K562 (cell line): ENCODE results near the gene PGD. TPM values are rescaled to one million over a fixed set of nuclear protein-coding genes. Genes with fewer than 3 reads are reported as not detected.

Source experiments
- BRF1 ChIP-seq: IDR thresholded peaks from 3 replicates; pipeline ENCODE4 v1.6.1; 2011; ENCODE audit warnings: borderline replicate concordance, mild to moderate bottlenecking; ENCODE audit not compliant: insufficient read length; ENCODE audit errors: extremely low read depth
- CBFB ChIP-seq: sonication (generic); formaldehyde crosslinking; IDR thresholded peaks from 2 replicates; pipeline ENCODE4 v1.4.0; 2020; ENCODE audit warnings: mild to moderate bottlenecking, missing genetic modification reagents
- ESRRA ChIP-seq: fragments of 450-650 bp; IDR thresholded peaks from 2 replicates; pipeline ENCODE4 v1.6.1; 2014; ENCODE audit warnings: low read depth, mild to moderate bottlenecking, moderate library complexity, borderline replicate concordance
- ETV6 ChIP-seq, 3 experiments: fragments of 150-350 bp in 1 of 3; sonication (generic) in 1 of 3; formaldehyde crosslinking in 1 of 3; IDR thresholded peaks; 2 replicates each; pipeline versions ENCODE4 v1.6.1 to v1.8.0; 2014 to 2022; ENCODE audit warnings: borderline replicate concordance in 2 of 3, low read depth in 2 of 3, antibody characterized with exemption in 1 of 3, low read length in 1 of 3, mild to moderate bottlenecking in 1 of 3, missing genetic modification reagents in 1 of 3
- FOXP1 ChIP-seq: sonication (generic); formaldehyde crosslinking; IDR thresholded peaks from 2 replicates; pipeline ENCODE4 v1.8.0; 2022; ENCODE audit warnings: mild to moderate bottlenecking, missing genetic modification reagents
- ID3 ChIP-seq, 2 experiments: fragments of 250-450 bp in 1 of 2; fragments of 450-650 bp in 1 of 2; sonication (Bioruptor Pico) in 1 of 2; IDR thresholded peaks; 2 replicates each; pipeline versions ENCODE4 v1.6.1 to v1.8.0; 2016 to 2021; ENCODE audit warnings: mild to moderate bottlenecking in 2 of 2, moderate library complexity in 2 of 2, missing compliant biosample characterization in 1 of 2, missing genetic modification characterization in 1 of 2
- KAT8 ChIP-seq: fragments of 450-650 bp; IDR thresholded peaks from 2 replicates; pipeline ENCODE4 v1.6.1; 2016; ENCODE audit warnings: low read depth, mild to moderate bottlenecking
- KLF10 ChIP-seq: fragments of 250-450 bp; sonication (Bioruptor Pico); IDR thresholded peaks from 2 replicates; pipeline ENCODE4 v1.6.1; 2021; ENCODE audit warnings: matching md5 sums
- PREB ChIP-seq: sonication (generic); formaldehyde crosslinking; IDR thresholded peaks from 2 replicates; pipeline ENCODE4 v1.8.1; 2023; ENCODE audit warnings: mild to moderate bottlenecking, missing genetic modification reagents
- RBM25 ChIP-seq: fragments of 200-400 bp; formaldehyde crosslinking; IDR thresholded peaks from 2 replicates; pipeline ENCODE4 v1.6.1; 2018; ENCODE audit warnings: low read length, low read depth, moderate library complexity; ENCODE audit not compliant: severe bottlenecking
- TBL1XR1 ChIP-seq, 2 experiments: IDR thresholded peaks; 2 replicates each; pipeline ENCODE4 v1.6.1; 2012; ENCODE audit warnings: improper control_type of control experiment in 2 of 2, low read length in 2 of 2, mild to moderate bottlenecking in 1 of 2
- ZFPM2 ChIP-seq: fragments of 250-450 bp; sonication (Bioruptor Pico); IDR thresholded peaks from 2 replicates; pipeline ENCODE4 v1.5.1; 2022; ENCODE audit warnings: mild to moderate bottlenecking
- ZNF133 ChIP-seq: fragments of 250-450 bp; sonication (Bioruptor Pico); IDR thresholded peaks from 2 replicates; pipeline ENCODE4 v1.4.0; 2020; ENCODE audit warnings: mild to moderate bottlenecking
- ZNF239 ChIP-seq: fragments of 250-450 bp; sonication (Bioruptor Pico); IDR thresholded peaks from 2 replicates; pipeline ENCODE4 v1.4.0; 2020; ENCODE audit warnings: mild to moderate bottlenecking
- ZNF551 ChIP-seq: fragments of 250-450 bp; sonication (Bioruptor Pico); IDR thresholded peaks from 2 replicates; pipeline ENCODE4 v1.5.0; 2021; ENCODE audit warnings: mild to moderate bottlenecking, moderate library complexity
- polyA plus RNA-seq, 8 experiments: library from polyadenylated mRNA; depleted of rRNA in 4 of 8; stranded (reverse) in 5 of 8; unstranded in 3 of 8; fragments of >200 nt; fragmentation: Nextera tagmentation in 2 of 8; fragmentation: Illumina TruSeq in 1 of 8; extraction: Ambion mirVana in 2 of 8; extraction: Trizol in 1 of 8; gene quantifications; 2 replicates each; pipeline versions ENCODE4 v1.2.1 to v1.2.3, GENCODE V29; 2011 to 2014; ENCODE audit warnings: inconsistent platforms in 1 of 8, missing spikeins in 1 of 8
- total RNA-seq, 7 experiments: library from RNA; depleted of rRNA in 6 of 7; stranded (reverse); fragments of >200 nt in 6 of 7; fragmentation: Illumina TruSeq in 2 of 7; extraction: Trizol in 2 of 7; gene quantifications; 2 replicates each; pipeline versions ENCODE4 v1.2.1 to v1.2.3, GENCODE V29; 2011 to 2021; ENCODE audit warnings: low replicate concordance in 1 of 7
- TF ChIP-seq, protein P1 (sequence below), 2 experiments: fragments of 450-650 bp in 1 of 2; sonication (generic) in 1 of 2; formaldehyde crosslinking in 1 of 2; IDR thresholded peaks; 2 replicates each; pipeline versions ENCODE4 v1.7.1 to v1.9.0; 2016 to 2022; ENCODE audit warnings: inconsistent platforms in 1 of 2, mild to moderate bottlenecking in 1 of 2, missing genetic modification reagents in 1 of 2

The PGD gene
- total and polyA plus RNA-seq, 9 of the 15 experiments (the other 6 are each of a cell fraction or from before 2014, with no cell fraction given), result 177 to 542 (median 270) TPM

DNA sequence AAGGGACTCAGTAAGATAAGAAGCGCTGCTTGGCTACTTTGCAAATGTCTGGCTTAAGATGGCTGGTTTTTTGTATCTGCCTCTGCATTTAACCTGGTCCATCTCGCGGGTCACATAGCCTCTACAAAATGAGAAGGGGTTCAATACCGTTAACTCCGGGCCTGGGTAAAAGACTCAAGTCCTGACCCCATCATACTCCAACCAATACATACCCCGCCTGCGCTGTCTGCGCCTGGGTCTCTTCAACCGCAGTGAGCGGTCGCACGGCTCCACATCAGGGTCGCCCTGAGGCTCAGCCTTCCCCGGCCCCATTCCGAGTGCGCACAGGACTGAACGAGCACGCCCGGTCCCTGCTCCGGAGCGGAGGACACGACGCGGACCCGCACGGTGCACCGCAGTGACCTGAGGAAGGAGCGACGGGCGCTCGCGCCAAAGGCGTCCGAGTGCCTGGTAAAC lies 558 bp upstream of the PGD start (continued):
- TF ChIP-seq FOXP1 (CRISPR knock-in tag) (0 out of 2 replicates have a peak, but pooled peaks have one; percentile 14), ID3 (CRISPR knock-in tag; IDR thresholded peaks at IDR 0.05) (no peak), ID3 (tag; IDR thresholded peaks at IDR 0.05) (peak; percentile 18; the same call in 1 of the 2 replicates), KAT8 (no peak), PREB (CRISPR knock-in tag) (0 out of 2 replicates have a peak, but pooled peaks have one; percentile 3), ETV6 (IDR thresholded peaks at IDR 0.05; ENCODE audit: borderline replicate concordance in 1 of 2, low read depth in 2 of 2, low read length in 1 of 2) (no peak; a peak in 1 of 4 replicates), ETV6 (CRISPR knock-in tag; IDR thresholded peaks at IDR 0.05; ENCODE audit: borderline replicate concordance) (peak; percentile 48; the same call in 1 of the 2 replicates), KLF10 (no peak), ZFPM2 (CRISPR knock-in tag) (no peak), ESRRA (no peak), RBM25 (no peak), BRF1 (no peak), CBFB (CRISPR knock-in tag) (0 out of 2 replicates have a peak, but pooled peaks have one; percentile 15), ZNF239 (CRISPR knock-in tag) (no peak), ZNF133 (CRISPR knock-in tag) (0 out of 2 replicates have a peak, but pooled peaks have one; percentile 9), ZNF551 (CRISPR knock-in tag) (no peak), TBL1XR1 (IDR thresholded peaks at IDR 0.05; ENCODE audit: low read length in 2 of 2) (peak in 1 of 2 experiments; percentile 70; a peak in 1 of 4 replicates)
- TF ChIP-seq, protein P1, sequence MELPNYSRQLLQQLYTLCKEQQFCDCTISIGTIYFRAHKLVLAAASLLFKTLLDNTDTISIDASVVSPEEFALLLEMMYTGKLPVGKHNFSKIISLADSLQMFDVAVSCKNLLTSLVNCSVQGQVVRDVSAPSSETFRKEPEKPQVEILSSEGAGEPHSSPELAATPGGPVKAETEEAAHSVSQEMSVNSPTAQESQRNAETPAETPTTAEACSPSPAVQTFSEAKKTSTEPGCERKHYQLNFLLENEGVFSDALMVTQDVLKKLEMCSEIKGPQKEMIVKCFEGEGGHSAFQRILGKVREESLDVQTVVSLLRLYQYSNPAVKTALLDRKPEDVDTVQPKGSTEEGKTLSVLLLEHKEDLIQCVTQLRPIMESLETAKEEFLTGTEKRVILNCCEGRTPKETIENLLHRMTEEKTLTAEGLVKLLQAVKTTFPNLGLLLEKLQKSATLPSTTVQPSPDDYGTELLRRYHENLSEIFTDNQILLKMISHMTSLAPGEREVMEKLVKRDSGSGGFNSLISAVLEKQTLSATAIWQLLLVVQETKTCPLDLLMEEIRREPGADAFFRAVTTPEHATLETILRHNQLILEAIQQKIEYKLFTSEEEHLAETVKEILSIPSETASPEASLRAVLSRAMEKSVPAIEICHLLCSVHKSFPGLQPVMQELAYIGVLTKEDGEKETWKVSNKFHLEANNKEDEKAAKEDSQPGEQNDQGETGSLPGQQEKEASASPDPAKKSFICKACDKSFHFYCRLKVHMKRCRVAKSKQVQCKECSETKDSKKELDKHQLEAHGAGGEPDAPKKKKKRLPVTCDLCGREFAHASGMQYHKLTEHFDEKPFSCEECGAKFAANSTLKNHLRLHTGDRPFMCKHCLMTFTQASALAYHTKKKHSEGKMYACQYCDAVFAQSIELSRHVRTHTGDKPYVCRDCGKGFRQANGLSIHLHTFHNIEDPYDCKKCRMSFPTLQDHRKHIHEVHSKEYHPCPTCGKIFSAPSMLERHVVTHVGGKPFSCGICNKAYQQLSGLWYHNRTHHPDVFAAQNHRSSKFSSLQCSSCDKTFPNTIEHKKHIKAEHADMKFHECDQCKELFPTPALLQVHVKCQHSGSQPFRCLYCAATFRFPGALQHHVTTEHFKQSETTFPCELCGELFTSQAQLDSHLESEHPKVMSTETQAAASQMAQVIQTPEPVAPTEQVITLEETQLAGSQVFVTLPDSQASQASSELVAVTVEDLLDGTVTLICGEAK (IDR thresholded peaks at IDR 0.05), result 0 out of 2 replicates have a peak, but pooled peaks have one; percentile 40
- TF ChIP-seq, protein P1 (CRISPR knock-in tag; IDR thresholded peaks at IDR 0.05), result no peak
